MM.1S (cell line): Measurements from ENCODE around the gene SVOP.

ENCODE experiments used
- DNase-seq: peaks from one replicate; pipeline ENCODE4 v3.0.0-alpha.2; 2015
- H2AFZ ChIP-seq: fragments of 300-600 bp; sonication (generic); 2 replicates; pipeline ENCODE4 v1.6.0; 2016; ENCODE audit warnings: antibody characterized with exemption, low read length
- H3F3A ChIP-seq: fragments of 300-600 bp; sonication (generic); 2 replicates; pipeline ENCODE4 v1.6.1; 2016; ENCODE audit warnings: mild to moderate bottlenecking, antibody characterized with exemption, low read length, moderate library complexity, mixed read lengths; ENCODE audit not compliant: insufficient read depth
- H3K27ac ChIP-seq: fragments of 300-600 bp; sonication (generic); 2 replicates; pipeline ENCODE4 v1.5.1; 2016; ENCODE audit warnings: mild to moderate bottlenecking, low read length
- H3K27me3 ChIP-seq: fragments of 300-600 bp; sonication (generic); replicated peaks from 2 replicates; pipeline ENCODE4 v1.6.0; 2016; ENCODE audit warnings: low read length; ENCODE audit not compliant: insufficient read depth
- H3K36me3 ChIP-seq: fragments of 300-600 bp; sonication (generic); replicated peaks from 2 replicates; pipeline ENCODE4 v1.6.1; 2016; ENCODE audit warnings: mild to moderate bottlenecking, low read length, mixed read lengths; ENCODE audit not compliant: insufficient read depth
- H3K4me1 ChIP-seq: fragments of 300-600 bp; sonication (generic); 2 replicates; pipeline ENCODE4 v1.6.1; 2016; ENCODE audit warnings: low read length, mixed read lengths
- H3K4me2 ChIP-seq: fragments of 300-600 bp; sonication (generic); 2 replicates; pipeline ENCODE4 v1.6.0; 2016; ENCODE audit warnings: low read depth, low read length
- H3K4me3 ChIP-seq: fragments of 300-600 bp; sonication (generic); 2 replicates; pipeline ENCODE4 v1.5.1; 2016; ENCODE audit warnings: low read length, mixed read lengths
- H3K79me2 ChIP-seq: fragments of 300-600 bp; sonication (generic); 2 replicates; pipeline ENCODE4 v1.6.1; 2016; ENCODE audit warnings: mixed run types, low read length, mixed read lengths
- H3K9ac ChIP-seq: fragments of 300-600 bp; sonication (generic); 2 replicates; pipeline ENCODE4 v1.6.1; 2016; ENCODE audit warnings: low read length, mixed read lengths
- H3K9me2 ChIP-seq: fragments of 300-600 bp; sonication (generic); replicated peaks from 2 replicates; pipeline ENCODE4 v1.6.1; 2016; ENCODE audit warnings: mild to moderate bottlenecking, low read length, mixed read lengths; ENCODE audit not compliant: insufficient read depth
- H3K9me3 ChIP-seq: fragments of 300-600 bp; sonication (generic); replicated peaks from 2 replicates; pipeline ENCODE4 v1.6.1; 2016; ENCODE audit warnings: mild to moderate bottlenecking, low read length, mixed read lengths; ENCODE audit not compliant: insufficient read depth
- H4K20me1 ChIP-seq: fragments of 300-600 bp; sonication (generic); 2 replicates; pipeline ENCODE4 v1.6.1; 2016; ENCODE audit warnings: mild to moderate bottlenecking, low read length, moderate library complexity, mixed read lengths; ENCODE audit not compliant: insufficient read depth
- EZH2 ChIP-seq: fragments of 300-600 bp; sonication (generic); optimal IDR thresholded peaks from 2 replicates; pipeline ENCODE3; 2017; ENCODE audit warnings: low read depth, mild to moderate bottlenecking, antibody characterized with exemption, low read length, mixed read lengths
- EZH2phosphoT487 ChIP-seq: fragments of 300-600 bp; sonication (generic); IDR thresholded peaks from 2 replicates; pipeline ENCODE4 v1.6.1; 2018; ENCODE audit warnings: antibody characterized with exemption, low read length
- TF ChIP-seq, protein P1 (sequence below): fragments of 300-600 bp; sonication (generic); IDR thresholded peaks from 2 replicates; pipeline ENCODE4 v1.5.1; 2016; ENCODE audit warnings: antibody characterized with exemption, low read length, mixed read lengths

Gene SVOP

DNA sequence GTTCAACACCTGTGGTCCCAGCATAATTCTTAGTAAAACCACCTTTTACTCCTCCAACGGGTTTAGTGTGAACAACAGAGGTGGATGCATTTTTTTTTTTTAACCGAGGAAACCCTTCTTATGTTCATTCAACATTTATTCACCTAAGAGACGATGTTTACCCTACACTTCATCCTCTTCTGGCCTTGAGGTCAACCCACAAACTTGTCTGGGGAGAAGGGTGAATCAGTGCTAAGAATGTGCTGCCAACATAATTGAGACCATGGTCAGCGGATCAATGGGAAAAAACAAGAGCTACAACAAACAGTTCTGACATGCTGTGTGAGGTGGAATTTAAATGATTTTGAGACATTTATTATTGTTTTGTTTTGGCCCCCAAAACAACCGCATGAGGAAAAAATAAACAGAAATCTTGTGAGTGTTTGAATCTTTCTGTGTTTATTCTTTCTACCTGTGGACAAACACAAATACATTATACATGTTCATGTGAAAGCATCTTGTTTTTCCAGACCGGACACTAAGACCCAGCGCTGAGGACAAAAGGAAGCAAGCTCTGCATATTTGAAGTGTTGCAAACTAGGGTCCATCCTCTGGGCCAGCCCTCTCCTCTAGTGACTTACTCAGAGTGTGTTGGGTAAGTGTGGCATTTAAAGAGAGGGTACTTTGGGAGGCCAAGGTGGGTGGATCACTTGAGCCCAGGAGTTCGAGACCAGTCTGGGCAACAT is 26.4 kb upstream of the SVOP start:
- Histone ChIP-seq H3K79me2 (no peaks in the 10 kb centered on the region), H3K9ac (no peak overlapping the region), H3K4me2 (no peak overlapping the region), H4K20me1 (no peaks in the 10 kb centered on the region), H3K36me3 (no peaks in the 10 kb centered on the region), H3K9me3 (no peaks in the 10 kb centered on the region), H3K4me1 (no peaks in the 10 kb centered on the region; the same call in 1 of the 2 replicates), H3K9me2 (no peaks in the 10 kb centered on the region), H3F3A (no peaks in the 10 kb centered on the region), H3K27me3 (no peaks in the 10 kb centered on the region), H2AFZ (no peak overlapping the region), H3K4me3 (no peak overlapping the region), H3K27ac (no peak overlapping the region)
- TF ChIP-seq EZH2phosphoT487 (no peak), EZH2 (no peak)
- TF ChIP-seq, protein P1, sequence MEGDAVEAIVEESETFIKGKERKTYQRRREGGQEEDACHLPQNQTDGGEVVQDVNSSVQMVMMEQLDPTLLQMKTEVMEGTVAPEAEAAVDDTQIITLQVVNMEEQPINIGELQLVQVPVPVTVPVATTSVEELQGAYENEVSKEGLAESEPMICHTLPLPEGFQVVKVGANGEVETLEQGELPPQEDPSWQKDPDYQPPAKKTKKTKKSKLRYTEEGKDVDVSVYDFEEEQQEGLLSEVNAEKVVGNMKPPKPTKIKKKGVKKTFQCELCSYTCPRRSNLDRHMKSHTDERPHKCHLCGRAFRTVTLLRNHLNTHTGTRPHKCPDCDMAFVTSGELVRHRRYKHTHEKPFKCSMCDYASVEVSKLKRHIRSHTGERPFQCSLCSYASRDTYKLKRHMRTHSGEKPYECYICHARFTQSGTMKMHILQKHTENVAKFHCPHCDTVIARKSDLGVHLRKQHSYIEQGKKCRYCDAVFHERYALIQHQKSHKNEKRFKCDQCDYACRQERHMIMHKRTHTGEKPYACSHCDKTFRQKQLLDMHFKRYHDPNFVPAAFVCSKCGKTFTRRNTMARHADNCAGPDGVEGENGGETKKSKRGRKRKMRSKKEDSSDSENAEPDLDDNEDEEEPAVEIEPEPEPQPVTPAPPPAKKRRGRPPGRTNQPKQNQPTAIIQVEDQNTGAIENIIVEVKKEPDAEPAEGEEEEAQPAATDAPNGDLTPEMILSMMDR = no peak
- DNase-seq = no peak

DNA sequence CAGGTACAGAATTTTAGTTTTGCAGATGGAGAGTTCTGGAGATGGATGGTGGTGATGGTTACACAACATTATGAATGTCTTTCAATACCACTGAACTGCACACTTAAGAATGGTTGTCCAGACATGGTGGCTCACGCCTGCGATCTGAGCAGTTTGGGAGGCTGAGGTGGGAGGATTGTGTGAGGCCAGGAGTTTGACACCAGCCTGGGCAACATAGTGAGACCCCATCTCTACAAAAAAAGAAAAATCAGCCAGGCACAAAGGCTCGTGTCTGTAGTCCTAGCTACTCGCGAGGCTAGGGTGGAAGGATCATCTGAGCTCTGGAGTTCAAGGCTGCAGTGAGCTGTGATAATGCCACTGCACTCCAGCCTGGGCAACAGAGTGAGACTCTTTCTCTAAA is 23.4 kb upstream of the SVOP start:
- Histone ChIP-seq H3K9me2 (no peaks in the 10 kb centered on the region), H2AFZ (no peak overlapping the region), H3K4me2 (no peak overlapping the region), H3K36me3 (no peaks in the 10 kb centered on the region), H3K4me3 (no peak overlapping the region), H3K9ac (no peak overlapping the region), H3K9me3 (no peaks in the 10 kb centered on the region), H3K27me3 (no peaks in the 10 kb centered on the region), H4K20me1 (no peaks in the 10 kb centered on the region), H3K4me1 (no peaks in the 10 kb centered on the region), H3K79me2 (no peaks in the 10 kb centered on the region), H3F3A (no peaks in the 10 kb centered on the region), H3K27ac (no peak overlapping the region)
- DNase-seq = no peak
- no peak for TF ChIP-seq EZH2phosphoT487

DNA sequence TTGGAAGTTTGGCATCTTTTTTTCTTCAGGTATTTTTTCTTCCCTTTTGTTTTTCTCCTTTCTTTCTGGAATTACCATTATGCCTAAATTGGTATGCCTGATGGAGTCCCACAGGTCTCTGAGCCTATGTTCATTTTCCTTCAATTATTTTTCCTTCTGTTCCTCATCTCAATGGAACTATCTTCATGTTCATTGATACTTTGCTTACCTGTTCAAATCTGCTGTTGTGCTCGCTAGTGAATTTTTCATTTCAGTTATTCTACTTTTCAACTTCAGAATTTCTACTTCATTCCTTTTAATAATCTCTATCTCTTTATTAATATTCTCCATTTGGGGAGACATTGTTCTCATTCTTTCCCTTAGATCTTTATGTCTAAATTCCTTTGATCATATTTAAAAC is 16.1 kb upstream of the SVOP start:
- no peaks in the 10 kb centered on the region for H3K36me3 ChIP-seq
- no peaks in the 10 kb centered on the region for H3K9me2 ChIP-seq
- no peaks in the 10 kb centered on the region for H3F3A ChIP-seq
- H3K9ac ChIP-seq = no peak overlapping the region
- H3K27ac ChIP-seq = no peak overlapping the region
- no peak overlapping the region for H2AFZ ChIP-seq
- H3K9me3 ChIP-seq = no peaks in the 10 kb centered on the region
- no peaks in the 10 kb centered on the region for H3K79me2 ChIP-seq
- no peak overlapping the region for H3K4me3 ChIP-seq
- no peaks in the 10 kb centered on the region for H3K27me3 ChIP-seq
- DNase-seq = no peak
- TF ChIP-seq, protein P1 = no peak
- no peak for TF ChIP-seq EZH2
- no peak for TF ChIP-seq EZH2phosphoT487
- no peaks in the 10 kb centered on the region for H3K4me1 ChIP-seq
- H3K4me2 ChIP-seq = no peak overlapping the region
- no peaks in the 10 kb centered on the region for H4K20me1 ChIP-seq
